ENCODE results near the gene KLHL30.

The KLHL30 gene, protein sequence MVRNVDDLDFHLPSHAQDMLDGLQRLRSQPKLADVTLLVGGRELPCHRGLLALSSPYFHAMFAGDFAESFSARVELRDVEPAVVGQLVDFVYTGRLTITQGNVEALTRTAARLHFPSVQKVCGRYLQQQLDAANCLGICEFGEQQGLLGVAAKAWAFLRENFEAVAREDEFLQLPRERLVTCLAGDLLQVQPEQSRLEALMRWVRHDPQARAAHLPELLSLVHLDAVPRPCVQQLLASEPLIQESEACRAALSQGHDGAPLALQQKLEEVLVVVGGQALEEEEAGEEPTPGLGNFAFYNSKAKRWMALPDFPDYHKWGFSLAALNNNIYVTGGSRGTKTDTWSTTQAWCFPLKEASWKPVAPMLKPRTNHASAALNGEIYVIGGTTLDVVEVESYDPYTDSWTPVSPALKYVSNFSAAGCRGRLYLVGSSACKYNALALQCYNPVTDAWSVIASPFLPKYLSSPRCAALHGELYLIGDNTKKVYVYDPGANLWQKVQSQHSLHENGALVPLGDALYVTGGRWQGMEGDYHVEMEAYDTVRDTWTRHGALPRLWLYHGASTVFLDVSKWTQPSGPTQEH

GRCh38 chr2:238138331-238139195, at the start of gene KLHL30:
Gene KLHL30 (plus strand): TSS chr2:238138668. CDS start chr2:238140755, 2,087 bp downstream.
- DNase-seq (ENCODE audit: insufficient read length, low spot score) (no peak), FAIRE-seq (no peak)
- TF ChIP-seq, protein P1, sequence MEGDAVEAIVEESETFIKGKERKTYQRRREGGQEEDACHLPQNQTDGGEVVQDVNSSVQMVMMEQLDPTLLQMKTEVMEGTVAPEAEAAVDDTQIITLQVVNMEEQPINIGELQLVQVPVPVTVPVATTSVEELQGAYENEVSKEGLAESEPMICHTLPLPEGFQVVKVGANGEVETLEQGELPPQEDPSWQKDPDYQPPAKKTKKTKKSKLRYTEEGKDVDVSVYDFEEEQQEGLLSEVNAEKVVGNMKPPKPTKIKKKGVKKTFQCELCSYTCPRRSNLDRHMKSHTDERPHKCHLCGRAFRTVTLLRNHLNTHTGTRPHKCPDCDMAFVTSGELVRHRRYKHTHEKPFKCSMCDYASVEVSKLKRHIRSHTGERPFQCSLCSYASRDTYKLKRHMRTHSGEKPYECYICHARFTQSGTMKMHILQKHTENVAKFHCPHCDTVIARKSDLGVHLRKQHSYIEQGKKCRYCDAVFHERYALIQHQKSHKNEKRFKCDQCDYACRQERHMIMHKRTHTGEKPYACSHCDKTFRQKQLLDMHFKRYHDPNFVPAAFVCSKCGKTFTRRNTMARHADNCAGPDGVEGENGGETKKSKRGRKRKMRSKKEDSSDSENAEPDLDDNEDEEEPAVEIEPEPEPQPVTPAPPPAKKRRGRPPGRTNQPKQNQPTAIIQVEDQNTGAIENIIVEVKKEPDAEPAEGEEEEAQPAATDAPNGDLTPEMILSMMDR (IDR thresholded peaks at IDR 0.05; ENCODE audit: insufficient read depth, missing control alignments) = no peak

GRCh38 chr2:238090887-238091286, 47.6 kb upstream of the KLHL30 start:
- DNase-seq (ENCODE audit: insufficient read length, low spot score) = no peak
- FAIRE-seq = no peak
- TF ChIP-seq, protein P1 (IDR thresholded peaks at IDR 0.05; ENCODE audit: insufficient read depth, missing control alignments) = no peak

GRCh38 chr2:238091436-238092060, 46.9 kb upstream of the KLHL30 start:
- FAIRE-seq (no peak), DNase-seq (ENCODE audit: insufficient read length, low spot score) (no peak)
- TF ChIP-seq, protein P1 (IDR thresholded peaks at IDR 0.05; ENCODE audit: insufficient read depth, missing control alignments) = no peak

- TF ChIP-seq, protein P1 (IDR thresholded peaks at IDR 0.05; ENCODE audit: insufficient read depth, missing control alignments) = no peak
- no peak for DNase-seq (ENCODE audit: insufficient read length, low spot score)
- FAIRE-seq = no peak
These were observed 45.9 kb upstream of the KLHL30 start for GRCh38 chr2:238092486-238093035.

DNA sequence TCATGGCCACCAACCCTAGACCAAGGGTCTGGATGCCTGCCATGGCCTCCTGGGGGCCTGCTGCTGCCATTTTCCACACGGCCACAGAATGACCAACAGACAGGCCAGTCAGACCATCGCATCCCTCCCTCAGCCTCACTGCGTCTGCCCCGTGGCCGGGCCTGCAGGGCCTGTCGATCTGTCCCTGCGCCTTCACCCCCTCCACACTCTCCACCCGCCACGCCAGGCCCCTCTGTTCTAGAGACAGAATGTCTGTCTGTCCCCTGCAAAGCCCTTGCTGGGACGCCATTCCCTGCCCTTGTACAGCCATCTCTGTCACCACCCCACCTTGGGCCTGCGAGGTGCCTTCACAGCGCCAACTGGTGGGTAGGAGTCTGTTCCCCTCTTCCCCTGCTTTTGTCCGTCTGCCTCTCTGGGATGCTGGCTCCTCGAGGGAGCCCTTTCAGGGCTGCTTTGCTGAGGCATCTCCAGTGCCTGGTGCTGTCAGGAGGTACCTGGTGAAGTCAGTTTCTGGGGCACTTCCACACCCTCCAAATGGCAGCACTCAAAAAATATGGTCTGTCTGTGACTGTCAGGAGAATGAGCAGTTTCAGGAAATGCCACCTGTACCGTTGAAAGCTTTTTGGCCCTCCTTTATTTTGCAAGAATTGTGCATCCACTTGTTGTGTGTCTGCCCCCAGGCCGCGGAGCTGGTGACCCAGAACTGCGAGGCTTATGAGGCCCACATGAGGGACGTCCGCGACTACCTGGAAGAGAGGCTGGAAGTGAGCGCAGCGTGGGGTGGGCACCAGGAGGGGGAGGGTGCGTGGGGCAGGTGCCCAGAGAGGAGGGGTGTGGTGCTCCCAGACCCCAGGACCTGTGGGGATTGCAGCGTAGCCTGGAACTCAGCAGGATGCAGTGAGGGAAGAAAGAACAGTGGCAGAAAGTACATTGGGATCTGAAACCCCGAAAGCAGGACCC, 45.0 kb upstream of the KLHL30 start:
- TF ChIP-seq, protein P1 (IDR thresholded peaks at IDR 0.05; ENCODE audit: insufficient read depth, missing control alignments) = no peak
- FAIRE-seq = no peak
- no peak for DNase-seq (ENCODE audit: insufficient read length, low spot score)

Data from D721Med (cell line).